Osteocyte (in vitro differentiated cells): Measurements from ENCODE around the gene OR10H3. TPM values are rescaled to one million over a fixed set of nuclear protein-coding genes. Genes with fewer than 3 reads are reported as not detected.
A peak's percentile ranks its signal among the peaks of the same experiment; 100 is the strongest.

Experiments
- DNase-seq: peaks from one replicate; pipeline ENCODE4 v3.0.0; 2021; ENCODE audit warnings: mixed read lengths; ENCODE audit not compliant: unreplicated experiment; ENCODE audit errors: extremely low spot score
- H3K27ac Mint-ChIP-seq: one replicate; pipeline ENCODE4 v1.8.0; 2021; ENCODE audit warnings: mild to moderate bottlenecking, mixed read lengths; ENCODE audit not compliant: unreplicated experiment
- H3K27me3 Mint-ChIP-seq: one replicate; pipeline ENCODE4 v1.8.0; 2021; ENCODE audit warnings: mixed read lengths; ENCODE audit not compliant: unreplicated experiment
- H3K36me3 Mint-ChIP-seq: one replicate; pipeline ENCODE4 v1.8.0; 2021; ENCODE audit warnings: mixed read lengths; ENCODE audit not compliant: unreplicated experiment
- H3K4me1 Mint-ChIP-seq: one replicate; pipeline ENCODE4 v1.8.0; 2021; ENCODE audit warnings: mixed read lengths; ENCODE audit not compliant: unreplicated experiment
- H3K4me3 Mint-ChIP-seq: one replicate; pipeline ENCODE4 v1.8.0; 2021; ENCODE audit warnings: mild to moderate bottlenecking, moderate library complexity, mixed read lengths; ENCODE audit not compliant: unreplicated experiment
- H3K9me3 Mint-ChIP-seq: one replicate; pipeline ENCODE4 v1.8.0; 2021; ENCODE audit warnings: mixed read lengths; ENCODE audit not compliant: unreplicated experiment
- total RNA-seq: library from RNA; stranded (reverse); gene quantifications from 2 replicates; pipeline ENCODE4 v1.2.1, GENCODE V29; 2021
- TF ChIP-seq, protein P1 (sequence below): fragments of 200-600 bp; sonication (generic); IDR thresholded peaks from 2 replicates; pipeline ENCODE4 v1.5.0; 2021; ENCODE audit warnings: antibody characterized with exemption, mild to moderate bottlenecking, moderate library complexity

Gene OR10H3
- total RNA-seq, 1 donor from 2014 or later: not detected

DNA sequence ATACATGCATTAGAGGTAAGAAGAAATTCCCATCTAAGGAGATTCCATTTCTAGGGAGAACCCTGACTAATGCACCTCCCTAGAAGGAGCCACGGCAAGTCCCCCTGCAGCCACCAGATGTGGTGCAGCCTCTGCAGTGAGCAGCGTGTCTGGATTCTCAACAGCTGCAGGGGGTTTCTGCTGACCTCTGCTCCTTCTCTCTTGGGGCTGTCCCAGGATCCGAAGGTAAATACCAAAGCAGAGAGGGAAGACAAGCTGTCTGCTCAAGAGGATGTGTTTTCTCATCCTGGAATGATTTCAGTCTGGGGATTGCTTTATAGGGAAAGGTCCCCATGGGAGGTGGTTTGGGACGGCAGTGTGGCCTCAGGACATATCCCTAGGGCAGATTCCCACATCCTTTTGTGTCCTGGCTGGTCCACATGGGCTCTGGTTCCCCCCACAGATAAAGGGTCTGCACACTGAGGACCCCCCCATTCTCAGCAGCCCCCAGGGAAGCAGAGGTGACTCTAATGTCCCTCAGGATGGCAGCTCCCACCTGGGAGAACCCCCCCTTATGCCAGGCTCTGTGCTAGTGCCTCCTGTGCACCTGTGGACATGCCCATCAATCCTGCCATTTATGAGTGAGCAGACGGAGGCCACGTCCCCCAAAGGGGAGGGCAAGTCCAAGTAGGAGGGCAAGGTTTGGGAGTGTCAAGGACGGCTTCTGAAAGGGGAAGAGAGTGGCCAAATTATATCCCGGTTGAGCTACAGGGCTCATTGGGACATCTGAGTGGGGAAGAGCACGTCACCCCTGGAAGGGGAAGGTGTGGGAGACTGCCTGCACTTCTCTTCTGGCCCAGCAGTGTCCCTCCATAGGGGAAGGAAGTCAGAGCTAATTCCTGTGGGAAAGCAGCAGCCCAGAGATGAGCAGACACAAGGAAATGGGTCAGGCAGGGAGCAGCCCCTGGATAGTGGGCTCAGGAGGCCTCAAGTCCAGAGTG lies 39.5 kb downstream of the OR10H3 start:
- Mint-ChIP-seq H3K9me3 (peaks cover 23% of the 10 kb centered on the region), H3K4me1 (no peaks in the 10 kb centered on the region), H3K27ac (no peak overlapping the region), H3K4me3 (no peak overlapping the region), H3K36me3 (no peaks in the 10 kb centered on the region), H3K27me3 (no peaks in the 10 kb centered on the region)
- peak; percentile 76 for DNase-seq
- TF ChIP-seq, protein P1, sequence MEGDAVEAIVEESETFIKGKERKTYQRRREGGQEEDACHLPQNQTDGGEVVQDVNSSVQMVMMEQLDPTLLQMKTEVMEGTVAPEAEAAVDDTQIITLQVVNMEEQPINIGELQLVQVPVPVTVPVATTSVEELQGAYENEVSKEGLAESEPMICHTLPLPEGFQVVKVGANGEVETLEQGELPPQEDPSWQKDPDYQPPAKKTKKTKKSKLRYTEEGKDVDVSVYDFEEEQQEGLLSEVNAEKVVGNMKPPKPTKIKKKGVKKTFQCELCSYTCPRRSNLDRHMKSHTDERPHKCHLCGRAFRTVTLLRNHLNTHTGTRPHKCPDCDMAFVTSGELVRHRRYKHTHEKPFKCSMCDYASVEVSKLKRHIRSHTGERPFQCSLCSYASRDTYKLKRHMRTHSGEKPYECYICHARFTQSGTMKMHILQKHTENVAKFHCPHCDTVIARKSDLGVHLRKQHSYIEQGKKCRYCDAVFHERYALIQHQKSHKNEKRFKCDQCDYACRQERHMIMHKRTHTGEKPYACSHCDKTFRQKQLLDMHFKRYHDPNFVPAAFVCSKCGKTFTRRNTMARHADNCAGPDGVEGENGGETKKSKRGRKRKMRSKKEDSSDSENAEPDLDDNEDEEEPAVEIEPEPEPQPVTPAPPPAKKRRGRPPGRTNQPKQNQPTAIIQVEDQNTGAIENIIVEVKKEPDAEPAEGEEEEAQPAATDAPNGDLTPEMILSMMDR: no peak

DNA sequence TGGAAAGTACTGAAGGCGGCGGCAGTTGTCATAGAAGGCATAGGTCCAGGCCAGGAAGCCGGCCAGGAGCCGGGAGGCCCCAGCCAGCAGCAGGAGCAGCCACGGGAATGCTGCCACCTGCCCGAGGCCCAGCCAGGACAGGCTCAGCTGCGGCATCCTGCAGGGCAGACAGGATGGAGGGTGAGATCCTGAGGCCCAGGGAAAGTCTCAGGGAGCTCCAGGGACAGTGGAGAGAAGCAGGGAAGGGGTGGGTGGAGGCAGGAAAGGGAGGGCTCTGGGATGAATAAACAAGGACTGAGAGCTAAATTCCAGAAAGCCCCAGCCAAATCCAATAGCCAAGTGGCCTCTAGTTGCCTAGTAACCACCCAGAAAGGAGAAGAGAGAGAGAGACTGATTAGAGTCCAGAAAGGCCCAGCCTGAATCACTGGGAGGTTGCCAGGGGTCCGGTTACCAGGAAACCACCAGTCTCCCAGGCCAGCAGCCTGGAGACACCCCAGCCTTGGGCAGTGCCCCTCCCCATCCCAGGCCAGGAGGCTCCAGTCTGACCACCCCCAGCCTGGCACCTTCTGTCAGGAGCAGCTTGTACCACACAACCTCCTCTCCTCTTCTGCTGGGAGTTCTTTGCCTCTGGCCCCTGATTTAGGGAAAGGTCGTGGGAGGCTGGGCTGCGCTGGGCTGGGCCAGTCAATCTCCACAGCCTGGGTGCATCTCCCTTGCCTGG lies 42.1 kb downstream of the OR10H3 start:
- H3K4me1 Mint-ChIP-seq: no peaks in the 10 kb centered on the region
- H3K27ac Mint-ChIP-seq: no peak overlapping the region
- no peak for DNase-seq
- no peak overlapping the region for H3K4me3 Mint-ChIP-seq
- H3K27me3 Mint-ChIP-seq: no peaks in the 10 kb centered on the region
- no peaks in the 10 kb centered on the region for H3K36me3 Mint-ChIP-seq
- H3K9me3 Mint-ChIP-seq: peaks cover 14% of the 10 kb centered on the region
- TF ChIP-seq, protein P1: no peak

DNA sequence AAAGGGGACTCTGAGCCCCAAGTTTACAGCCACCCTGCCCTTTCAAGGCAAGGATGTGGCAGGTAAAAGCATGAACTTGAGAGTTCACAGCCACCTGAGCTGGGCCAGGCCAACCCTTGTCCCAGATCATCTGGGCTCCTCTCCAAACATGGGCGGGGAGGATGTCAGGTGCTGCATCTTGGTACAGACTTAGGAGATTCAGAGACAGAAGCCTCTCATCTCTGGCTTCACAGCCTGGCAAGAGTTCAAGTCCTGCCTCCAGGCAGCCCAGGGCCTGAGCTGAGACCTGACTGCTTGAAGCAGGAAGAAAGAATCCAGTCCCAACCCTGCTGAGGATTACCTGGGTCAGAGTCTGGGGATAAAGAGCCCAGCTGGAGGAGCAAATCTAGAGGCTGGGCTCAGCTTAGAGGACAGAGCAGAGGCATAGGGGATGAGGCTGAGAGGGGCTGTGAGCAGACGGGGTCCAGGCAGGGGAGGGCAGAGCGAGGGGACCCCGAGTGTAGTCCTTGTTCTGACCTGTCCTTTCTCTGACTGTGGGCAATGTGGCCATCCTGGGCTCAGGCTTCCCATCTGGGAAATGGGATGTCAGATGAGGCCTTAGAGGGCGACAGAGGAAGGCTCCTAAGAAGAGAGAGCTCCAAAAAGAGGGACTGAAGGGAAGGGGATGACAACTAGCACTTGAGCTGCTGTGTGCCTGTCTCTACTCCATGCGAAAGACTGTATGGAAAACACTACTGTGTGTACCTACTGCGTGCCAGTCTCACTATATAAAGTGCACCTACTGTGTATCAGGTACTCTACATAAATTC lies 43.0 kb downstream of the OR10H3 start:
- no peak for DNase-seq
- Mint-ChIP-seq H3K9me3 (peaks cover 6% of the 10 kb centered on the region), H3K27me3 (no peaks in the 10 kb centered on the region), H3K4me3 (no peak overlapping the region), H3K27ac (no peak overlapping the region), H3K36me3 (no peaks in the 10 kb centered on the region), H3K4me1 (no peaks in the 10 kb centered on the region)
- TF ChIP-seq, protein P1: no peak

- no peak for DNase-seq
- peaks cover 2% of the 10 kb centered on the region for H3K9me3 Mint-ChIP-seq
- H3K27ac Mint-ChIP-seq: no peak overlapping the region
- no peaks in the 10 kb centered on the region for H3K4me1 Mint-ChIP-seq
- TF ChIP-seq, protein P1: no peak
- H3K4me3 Mint-ChIP-seq: no peak overlapping the region
- H3K27me3 Mint-ChIP-seq: no peaks in the 10 kb centered on the region
- H3K36me3 Mint-ChIP-seq: no peaks in the 10 kb centered on the region
These were observed 43.9 kb downstream of the OR10H3 start for GRCh38 chr19:15781661-15782060.
